Measurements from ENCODE around the gene PAPPA2.
A peak's percentile ranks its signal among the peaks of the same experiment; 100 is the strongest.
"Not testable (repeated sequence)": the region's sequence is repeated elsewhere in the genome, so short reads cannot be mapped to it uniquely, and the experiment has no call there.

PAPPA2 gene

DNA sequence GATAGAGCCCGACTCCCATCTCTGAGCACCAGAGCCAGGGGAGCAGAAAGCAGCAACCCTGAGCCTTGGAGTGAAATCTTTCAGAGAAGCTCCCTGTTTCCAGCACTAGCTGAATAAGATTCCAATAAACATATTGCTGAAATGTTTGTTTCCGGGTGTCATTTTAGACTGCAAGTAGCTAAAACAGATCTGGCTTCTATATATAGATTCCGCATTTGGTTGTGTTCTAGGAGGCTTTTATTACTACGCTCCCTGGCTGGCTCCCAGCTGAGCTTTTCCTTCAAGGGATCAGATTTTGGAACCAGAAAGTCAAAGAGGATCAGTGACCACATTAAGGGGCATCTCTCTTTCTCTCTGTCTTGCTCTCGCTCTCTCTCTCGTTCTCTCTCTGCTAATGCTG, 88.2 kb downstream of the PAPPA2 start:
- no peak for DNase-seq (ENCODE audit: low spot score)

DNA sequence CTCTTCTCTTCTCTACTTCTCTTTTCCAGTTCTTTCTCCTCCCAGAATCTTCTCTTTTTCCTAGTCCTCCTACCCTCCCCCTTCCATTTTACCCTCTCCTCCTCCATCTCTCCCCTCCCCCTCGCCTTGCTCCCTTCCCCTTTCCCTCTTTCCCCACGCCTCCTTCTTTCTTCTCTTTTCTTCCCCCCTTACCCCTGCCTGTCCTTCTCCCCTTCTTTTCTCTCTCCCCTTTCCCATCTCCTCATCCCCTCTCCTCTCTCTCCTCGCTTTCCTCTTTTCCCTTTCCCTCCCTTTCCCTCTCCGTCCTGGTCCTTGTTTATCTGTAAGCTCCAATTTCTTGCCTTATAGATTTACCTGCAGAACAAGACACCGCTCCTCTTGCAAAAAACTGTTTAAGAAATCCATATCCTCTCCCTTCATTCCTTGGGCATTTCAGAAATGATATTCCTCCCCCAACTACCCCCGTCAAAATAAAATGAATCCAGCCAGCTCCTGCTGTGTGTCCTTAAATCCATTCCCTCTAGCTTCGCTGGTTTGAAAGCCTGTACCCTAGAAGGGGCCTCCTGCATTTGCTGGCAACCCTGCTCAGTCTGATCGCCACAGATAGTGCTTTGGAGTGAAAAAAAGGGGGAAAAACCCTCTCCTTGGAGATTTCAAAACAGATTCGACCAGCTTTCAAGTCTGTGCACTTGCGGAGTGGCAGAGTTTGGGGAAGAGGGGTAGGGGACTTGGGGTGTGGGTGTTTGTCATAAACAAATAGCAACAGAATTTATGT, 89.4 kb downstream of the PAPPA2 start:
- no peak for DNase-seq (ENCODE audit: low spot score)

- DNase-seq (ENCODE audit: low spot score) = no peak
Observed at GRCh38 chr1:176552999-176553398, 90.0 kb downstream of the PAPPA2 start.

DNA sequence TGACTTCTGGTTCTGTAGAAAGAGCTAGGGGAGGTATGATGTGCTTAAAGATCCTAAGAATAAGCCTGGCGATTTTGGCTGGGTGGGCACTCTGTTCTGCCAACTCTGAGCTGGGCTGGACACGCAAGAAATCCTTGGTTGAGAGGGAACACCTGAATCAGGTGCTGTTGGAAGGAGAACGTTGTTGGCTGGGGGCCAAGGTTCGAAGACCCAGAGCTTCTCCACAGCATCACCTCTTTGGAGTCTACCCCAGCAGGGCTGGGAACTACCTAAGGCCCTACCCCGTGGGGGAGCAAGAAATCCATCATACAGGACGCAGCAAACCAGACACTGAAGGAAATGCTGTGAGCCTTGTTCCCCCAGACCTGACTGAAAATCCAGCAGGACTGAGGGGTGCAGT, 93.3 kb downstream of the PAPPA2 start:
- DNase-seq (ENCODE audit: low spot score) = no peak

GRCh38 chr1:176557543-176558258, 94.7 kb downstream of the PAPPA2 start:
- no peak for DNase-seq (ENCODE audit: low spot score)

DNA sequence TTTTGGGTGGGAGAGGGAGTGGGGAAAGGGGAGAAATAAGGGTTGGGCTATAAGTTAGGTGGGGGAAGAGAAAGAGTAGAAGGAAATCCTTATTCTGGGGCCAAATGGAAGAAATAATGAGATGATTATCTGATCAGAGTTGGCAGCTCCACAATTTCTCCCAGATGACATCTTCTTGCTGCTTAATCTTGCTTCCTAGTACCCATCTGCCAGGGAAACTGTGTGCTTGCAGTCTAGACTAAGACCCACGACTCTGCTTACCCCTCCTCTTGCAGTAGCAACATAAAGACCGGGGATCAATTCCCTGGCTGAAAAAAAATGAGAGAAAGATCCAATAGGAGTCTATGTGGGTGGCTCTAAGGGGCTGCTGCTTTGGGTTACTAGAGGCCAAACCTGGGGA, 95.6 kb downstream of the PAPPA2 start:
- no peak for DNase-seq (ENCODE audit: low spot score)

DNA sequence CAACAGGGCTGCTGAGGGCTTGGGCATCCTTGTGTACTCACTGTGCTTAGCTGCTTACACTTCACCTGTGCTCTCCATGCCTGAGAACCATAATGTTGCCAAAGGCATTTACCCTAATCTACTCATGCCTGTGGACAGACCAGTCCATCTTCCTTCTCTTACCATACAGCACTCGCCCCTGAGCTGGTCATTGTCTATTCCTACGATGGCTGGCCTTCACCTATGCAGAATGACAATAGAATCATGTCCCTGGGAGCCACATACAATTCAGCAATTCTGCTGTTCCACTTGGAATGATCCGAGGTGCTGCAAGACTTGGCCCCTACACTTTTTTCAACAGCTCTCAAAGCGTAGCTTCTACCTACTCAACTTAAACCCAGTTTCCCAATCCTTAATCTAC, 96.5 kb downstream of the PAPPA2 start:
- DNase-seq (ENCODE audit: low spot score) = no peak

DNA sequence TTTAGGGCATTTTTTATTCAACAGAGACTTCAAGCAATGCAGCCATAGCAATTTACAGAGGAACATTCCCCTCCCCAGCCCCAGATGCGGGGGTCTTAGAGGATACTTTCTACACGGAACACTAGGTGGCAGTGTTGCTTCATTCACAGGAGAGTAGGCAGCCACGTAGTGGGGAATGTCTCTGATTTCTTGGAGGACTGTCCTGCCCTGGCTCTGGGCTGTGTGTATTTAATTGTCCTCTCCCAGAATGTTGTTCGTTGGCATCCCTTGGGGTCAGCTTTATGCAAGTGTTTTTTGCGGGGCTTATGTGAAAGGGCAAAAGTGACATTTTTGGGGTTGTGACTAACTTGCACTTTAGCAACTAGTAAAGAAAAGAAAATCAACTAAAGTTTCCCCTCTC, 96.9 kb downstream of the PAPPA2 start:
- peak; percentile 85 for DNase-seq (ENCODE audit: low spot score)

DNA sequence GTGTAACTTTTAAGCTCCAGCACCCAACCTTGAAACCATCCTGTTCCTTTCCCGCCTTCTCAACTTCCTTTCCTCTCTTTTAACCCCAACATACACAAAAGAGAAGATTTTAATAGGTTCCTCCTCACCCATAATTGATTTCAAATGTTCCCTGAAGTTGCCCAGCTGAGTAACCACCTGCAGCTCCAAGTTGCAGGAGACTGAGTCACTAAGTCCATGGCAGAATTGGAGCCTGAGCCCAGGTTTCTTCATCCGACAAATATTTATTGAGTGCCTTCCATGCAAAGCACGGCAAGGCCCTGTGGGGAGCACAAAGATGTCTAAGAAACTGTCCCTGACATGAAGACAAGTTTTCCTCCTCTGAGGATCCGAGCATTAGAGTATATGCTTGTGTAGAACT, 97.7 kb downstream of the PAPPA2 start:
- peak; percentile 19 for DNase-seq (ENCODE audit: low spot score)

GRCh38 chr1:176561761-176562160, 98.8 kb downstream of the PAPPA2 start:
- not testable (repeated sequence) for DNase-seq (ENCODE audit: low spot score)

GRCh38 chr1:176566004-176566975, 103.3 kb downstream of the PAPPA2 start:
- peak; percentile 46 for DNase-seq (ENCODE audit: low spot score)

DNA sequence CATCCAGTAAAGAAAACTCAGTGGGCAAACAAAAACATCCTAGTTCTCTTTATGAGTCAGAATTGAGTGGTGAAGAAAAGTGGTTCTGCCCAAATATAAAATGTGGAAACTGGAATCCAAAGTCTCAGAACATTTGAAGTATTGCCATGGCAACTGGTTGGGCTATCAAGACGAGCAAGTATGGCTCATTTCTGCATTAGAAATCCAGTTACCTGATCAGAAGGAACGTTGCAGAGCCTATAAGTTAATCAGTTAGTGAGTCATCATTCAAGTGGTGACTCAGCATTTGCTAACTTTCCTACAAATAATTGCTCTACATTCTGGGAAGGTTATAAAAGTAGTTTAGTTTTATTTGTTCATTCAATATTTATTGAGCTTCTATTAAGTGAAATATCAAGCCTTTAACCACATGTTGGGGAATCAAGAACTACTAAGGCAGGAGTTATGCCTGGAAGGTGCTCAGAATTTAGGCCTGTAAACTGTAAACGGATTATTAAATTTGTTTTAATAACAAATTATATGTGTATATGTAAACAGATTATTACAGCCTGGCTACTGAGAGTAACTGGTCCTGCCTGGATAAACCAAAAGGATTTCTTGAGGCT, 104.3 kb downstream of the PAPPA2 start:
- peak; percentile 31 for DNase-seq (ENCODE audit: low spot score)

DNA sequence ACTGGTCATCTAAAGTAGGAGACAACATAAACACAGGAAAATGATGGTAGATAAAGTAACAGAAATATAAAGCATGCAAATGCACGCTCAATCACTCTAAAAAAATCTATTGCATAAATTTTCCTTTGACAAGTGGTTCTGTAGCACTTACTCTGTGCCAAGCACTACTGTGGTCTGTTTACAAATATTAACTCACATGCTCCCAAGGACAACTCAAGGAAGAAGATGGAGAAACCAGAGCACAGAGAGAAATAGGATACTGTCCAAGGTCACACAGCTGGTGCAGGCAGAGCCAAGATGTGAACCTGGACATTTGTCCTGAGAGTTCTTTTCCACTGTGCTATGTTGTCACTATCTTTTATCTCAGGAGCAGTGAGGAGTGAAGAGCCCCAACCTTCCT, 105.2 kb downstream of the PAPPA2 start:
- no peak for DNase-seq (ENCODE audit: low spot score)

DNA sequence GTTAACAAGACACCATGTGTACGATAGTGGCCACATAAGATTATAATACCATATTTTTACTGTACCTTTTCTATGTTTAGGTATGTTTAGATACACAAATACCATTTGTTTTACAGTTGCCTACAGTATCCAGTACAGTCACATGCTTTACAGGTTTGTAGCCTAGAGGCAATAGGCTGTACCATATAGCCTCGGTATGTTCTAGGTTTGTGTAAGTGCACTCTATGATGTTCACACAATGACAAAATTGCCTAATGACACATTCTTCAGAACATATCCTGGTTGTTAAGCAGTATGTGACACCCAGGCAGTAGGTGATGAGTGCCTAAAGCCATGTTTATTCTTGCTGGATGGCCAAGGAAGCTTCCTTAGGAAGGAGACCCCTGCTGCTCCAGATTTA, 111.8 kb downstream of the PAPPA2 start:
- DNase-seq (ENCODE audit: low spot score) = no peak

GRCh38 chr1:176575991-176576390, 113.0 kb downstream of the PAPPA2 start:
- no peak for DNase-seq (ENCODE audit: low spot score)

- DNase-seq (ENCODE audit: low spot score) = no peak
Observed at GRCh38 chr1:176576670-176577069, 113.7 kb downstream of the PAPPA2 start.

- DNase-seq (ENCODE audit: low spot score) = no peak
Observed at GRCh38 chr1:176577646-176578197, 114.7 kb downstream of the PAPPA2 start.

DNA sequence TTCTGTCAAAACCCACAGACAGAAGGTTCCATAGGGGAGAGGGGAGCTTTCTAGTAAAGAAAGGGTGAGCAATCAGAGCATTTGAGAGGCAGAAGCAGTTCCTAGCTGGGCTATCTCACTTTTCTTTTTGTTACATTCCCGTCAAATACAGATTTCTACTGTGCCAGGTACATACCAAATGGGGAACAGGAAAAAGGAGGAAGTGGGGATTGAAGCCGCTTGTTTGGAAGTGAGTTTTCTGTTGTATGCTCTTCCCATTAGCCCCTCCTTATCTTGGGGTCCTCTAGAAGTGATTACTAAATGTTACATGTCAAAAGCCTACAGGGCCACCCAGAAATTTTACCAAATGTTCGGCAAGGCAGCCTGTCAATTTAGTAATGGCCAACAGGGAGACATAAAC, 116.1 kb downstream of the PAPPA2 start:
- DNase-seq (ENCODE audit: low spot score) = no peak

DNA sequence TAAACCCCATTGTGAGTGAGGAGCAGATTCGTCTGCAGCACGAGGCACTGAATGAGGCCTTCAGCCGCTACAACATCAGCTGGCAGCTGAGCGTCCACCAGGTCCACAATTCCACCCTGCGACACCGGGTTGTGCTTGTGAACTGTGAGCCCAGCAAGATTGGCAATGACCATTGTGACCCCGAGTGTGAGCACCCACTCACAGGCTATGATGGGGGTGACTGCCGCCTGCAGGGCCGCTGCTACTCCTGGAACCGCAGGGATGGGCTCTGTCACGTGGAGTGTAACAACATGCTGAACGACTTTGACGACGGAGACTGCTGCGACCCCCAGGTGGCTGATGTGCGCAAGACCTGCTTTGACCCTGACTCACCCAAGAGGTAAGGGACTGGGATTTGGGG, 132.2 kb downstream of the PAPPA2 start:
- DNase-seq (ENCODE audit: low spot score) = no peak

DNA sequence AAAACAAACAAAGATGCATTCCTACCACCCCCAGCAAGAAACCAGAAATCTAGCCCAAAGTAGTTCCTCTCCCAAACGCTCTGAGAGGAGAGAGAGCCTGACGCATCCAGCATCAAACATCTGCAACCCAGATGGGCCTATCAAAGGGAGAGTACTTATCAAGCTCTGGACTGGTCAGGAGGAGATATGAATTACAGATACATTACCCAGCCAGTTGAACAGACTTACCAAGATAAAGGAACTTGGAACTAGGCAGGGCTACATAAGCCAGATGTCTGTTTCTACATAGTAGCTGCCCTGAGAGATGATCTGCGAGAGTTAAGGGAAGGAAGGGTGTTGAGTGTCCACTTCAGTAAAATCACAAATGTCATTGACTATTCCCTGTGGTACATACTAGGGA, 138.4 kb downstream of the PAPPA2 start:
- peak; percentile 32 for DNase-seq (ENCODE audit: low spot score)

GRCh38 chr1:176602388-176603004, 139.5 kb downstream of the PAPPA2 start:
- no peak for DNase-seq (ENCODE audit: low spot score)

All from AG08395 (cell line).